Ascending aorta (tissue), 2 donors: ENCODE data around the gene KCNG3. TPM values are rescaled to one million over a fixed set of nuclear protein-coding genes. Genes with fewer than 3 reads are reported as not detected.

Experiments used
- DNase-seq, 2 donors: peaks; one replicate each; pipeline ENCODE4 v3.0.0-alpha.2; 2019; ENCODE audit warnings: low spot score in 2 of 2
- H3K27ac ChIP-seq, 2 donors: fragments of 200-600 bp; sonication (generic); one replicate each; pipeline ENCODE4 v1.5.1; 2016 to 2017; ENCODE audit warnings: mild to moderate bottlenecking in 1 of 2
- H3K27me3 ChIP-seq: fragments of 200-600 bp; sonication (generic); one replicate; pipeline ENCODE4 v1.5.1; 2017
- H3K36me3 ChIP-seq, 2 donors: fragments of 200-600 bp; sonication (generic); one replicate each; pipeline ENCODE4 v1.5.1; 2016
- H3K4me1 ChIP-seq, 2 donors: fragments of 200-600 bp; sonication (generic); one replicate each; pipeline ENCODE4 v1.5.1; 2016 to 2017; ENCODE audit warnings: mild to moderate bottlenecking in 1 of 2
- H3K4me3 ChIP-seq, 2 donors: fragments of 200-600 bp; sonication (generic); one replicate each; pipeline ENCODE4 v1.5.1; 2016 to 2017; ENCODE audit warnings: mild to moderate bottlenecking in 1 of 2
- H3K9me3 ChIP-seq, 2 donors: fragments of 200-600 bp; sonication (generic); one replicate each; pipeline ENCODE4 v1.5.1; 2016
- CTCF ChIP-seq, 3 experiments: fragments of 200-600 bp in 2 of 3; fragments of 450-650 bp in 1 of 3; sonication (generic) in 2 of 3; IDR thresholded peaks; one replicate each; pipeline ENCODE4 v1.5.1; 2016 to 2019; ENCODE audit warnings: antibody characterized with exemption in 3 of 3, mild to moderate bottlenecking in 1 of 3, moderate library complexity in 1 of 3
- intact Hi-C: fragments of 100-400 bp; cut with DNase I; formaldehyde crosslinking; loops from one replicate; pipeline ENCODE4 v1.15.1; 2023
- total RNA-seq: library from RNA; depleted of rRNA; stranded (reverse); fragments of >200 nt; gene quantifications from one replicate; pipeline ENCODE4 v1.1.0, GENCODE V29; 2016

Gene KCNG3
- total RNA-seq, 1 donor from 2014 or later: not detected

DNA sequence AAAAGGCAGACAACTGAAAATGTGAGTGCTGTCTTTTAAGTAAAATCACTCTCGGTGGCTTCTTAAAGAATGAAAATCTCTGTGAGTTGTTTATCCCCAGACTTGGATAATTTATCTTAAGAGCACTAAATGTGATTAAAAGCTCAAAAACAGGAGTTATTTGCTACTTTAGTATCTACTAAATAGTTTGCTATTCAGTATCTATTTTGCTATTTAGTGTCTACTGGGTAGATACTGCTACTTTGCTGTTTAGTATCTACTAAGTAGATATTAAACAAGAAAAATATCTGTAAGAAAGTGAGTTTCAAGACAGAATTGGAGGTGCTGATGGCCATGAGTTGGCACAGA is 1.4 kb upstream of the KCNG3 start:
- no peaks in the 10 kb centered on the region for H3K36me3 ChIP-seq
- TF ChIP-seq CTCF (IDR thresholded peaks at IDR 0.05): no peak
- DNase-seq: no peak
- no peaks in the 10 kb centered on the region for H3K9me3 ChIP-seq
- H3K4me1 ChIP-seq: peaks cover 0 to 9% of the 10 kb centered on the region in 2 donors
- intact Hi-C loops: loop anchor here (1.0 kb wide), 1 partner anchor 168 kb away; no protein-coding TSS in a partner anchor
- no peak overlapping the region for H3K27ac ChIP-seq
- H3K4me3 ChIP-seq: peak overlapping the region in 1 of 2 donors; percentile 64
- H3K27me3 ChIP-seq: peaks cover 12% of the 10 kb centered on the region

GRCh38 chr2:42494355-42495233 is 812 bp upstream of the KCNG3 start:
- intact Hi-C loops: loop anchor here (1.0 kb wide), 1 partner anchor 169 kb away; no protein-coding TSS in a partner anchor
- DNase-seq: peak in 1 of 2 donors; percentile 71
- Histone ChIP-seq H3K27me3 (peaks cover 12% of the 10 kb centered on the region), H3K4me3 (peak overlapping the region; percentile 64 to 70), H3K36me3 (no peaks in the 10 kb centered on the region), H3K9me3 (no peaks in the 10 kb centered on the region), H3K4me1 (peaks cover 0 to 9% of the 10 kb centered on the region in 2 donors), H3K27ac (no peak overlapping the region)
- TF ChIP-seq CTCF (IDR thresholded peaks at IDR 0.05): peak; percentile 64 to 86 (median 85)

DNA sequence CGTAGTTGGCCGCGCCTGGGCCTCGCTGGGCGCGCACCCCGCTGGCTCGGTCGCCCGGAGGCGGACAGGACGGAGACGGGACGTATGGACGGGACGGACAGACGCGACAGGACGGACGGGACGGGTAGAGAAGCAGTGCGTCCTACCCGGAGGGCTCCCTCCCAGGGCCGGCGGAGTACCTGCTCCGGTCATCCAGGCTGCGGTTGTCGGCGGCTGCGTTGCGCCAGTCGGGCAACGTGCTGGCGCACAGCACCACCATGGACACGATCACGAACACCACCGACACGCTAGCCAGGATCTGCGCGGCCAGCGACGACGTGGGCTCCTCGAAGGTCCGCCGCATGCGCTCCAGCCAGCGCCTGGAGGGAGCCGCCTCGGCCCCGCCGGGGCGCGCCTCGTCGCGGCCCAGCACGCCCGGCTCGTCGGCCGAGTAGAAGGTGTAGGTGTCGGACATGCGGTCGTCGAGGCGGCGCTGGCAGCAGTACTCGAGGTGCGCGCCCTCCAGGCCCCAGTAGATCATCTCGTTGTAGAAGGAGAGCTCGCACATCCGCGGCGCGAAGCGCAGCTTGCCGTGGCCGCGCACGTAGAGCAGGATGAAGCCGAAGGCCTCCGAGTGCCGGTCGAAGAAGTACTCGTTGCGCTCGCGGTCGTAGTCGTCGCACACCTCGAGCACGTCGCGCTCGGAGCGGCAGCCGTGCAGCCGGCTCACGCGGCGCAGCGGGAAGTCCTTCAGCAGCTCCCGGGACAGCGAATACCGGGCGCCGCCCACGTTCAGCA is 903 bp downstream of the KCNG3 start:
- H3K36me3 ChIP-seq: no peaks in the 10 kb centered on the region
- H3K27ac ChIP-seq: no peak overlapping the region
- peaks cover 12% of the 10 kb centered on the region for H3K27me3 ChIP-seq
- intact Hi-C loops: no loop called here
- DNase-seq: no peak
- no peaks in the 10 kb centered on the region for H3K9me3 ChIP-seq
- peak overlapping the region; percentile 64 to 70 for H3K4me3 ChIP-seq
- no peak for TF ChIP-seq CTCF (IDR thresholded peaks at IDR 0.05)
- H3K4me1 ChIP-seq: peaks cover 0 to 9% of the 10 kb centered on the region in 2 donors

DNA sequence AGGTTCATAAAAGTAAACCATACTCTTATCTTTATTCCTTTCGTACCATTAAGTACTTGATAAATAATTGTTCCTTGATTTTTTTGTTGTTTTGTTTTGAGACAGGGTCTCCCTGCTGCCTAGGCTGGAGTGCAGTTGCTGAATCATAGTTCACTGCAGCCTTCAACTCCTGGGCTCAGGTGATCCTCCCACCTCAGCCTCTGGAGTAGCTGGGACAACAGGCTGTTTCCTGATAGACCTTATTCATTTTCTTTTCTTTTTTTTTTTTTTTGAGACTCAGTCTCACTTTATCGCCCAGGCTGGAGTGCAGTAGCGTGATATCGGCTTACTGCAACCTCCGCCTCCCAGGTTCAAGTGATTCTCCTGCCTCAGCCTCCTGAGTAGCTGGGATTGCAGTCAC is 5.5 kb downstream of the KCNG3 start:
- H3K9me3 ChIP-seq: no peaks in the 10 kb centered on the region
- no peaks in the 10 kb centered on the region for H3K4me1 ChIP-seq
- peaks cover 8% of the 10 kb centered on the region for H3K27me3 ChIP-seq
- no peak for DNase-seq
- no peak overlapping the region for H3K27ac ChIP-seq
- no peaks in the 10 kb centered on the region for H3K36me3 ChIP-seq
- no peak for TF ChIP-seq CTCF (IDR thresholded peaks at IDR 0.05)
- no peak overlapping the region for H3K4me3 ChIP-seq
- intact Hi-C loops: no loop called here

GRCh38 chr2:42486145-42486906 is 7.5 kb downstream of the KCNG3 start:
- Histone ChIP-seq H3K36me3 (no peaks in the 10 kb centered on the region), H3K4me3 (no peak overlapping the region), H3K4me1 (no peaks in the 10 kb centered on the region), H3K27ac (no peak overlapping the region), H3K27me3 (no peaks in the 10 kb centered on the region), H3K9me3 (no peaks in the 10 kb centered on the region)
- TF ChIP-seq CTCF (IDR thresholded peaks at IDR 0.05): no peak
- intact Hi-C loops: no loop called here
- no peak for DNase-seq
